Neuronal stem cell (in vitro differentiated cells): ENCODE results near the gene TTC23.

Experiments used
- DNase-seq: peaks from one replicate; pipeline ENCODE4 v3.0.0-alpha.2; 2013; ENCODE audit warnings: low spot score
- H2AFZ ChIP-seq: one replicate; pipeline ENCODE4 v1.6.1; 2013; ENCODE audit warnings: mild to moderate bottlenecking, low read length, inconsistent platforms
- H2AK5ac ChIP-seq: 2 replicates; pipeline ENCODE4 v1.6.1; 2013; ENCODE audit warnings: low read depth, mild to moderate bottlenecking, inconsistent platforms, low read length, moderate library complexity, mixed read lengths
- H2BK120ac ChIP-seq: 2 replicates; pipeline ENCODE4 v1.6.1; 2013; ENCODE audit warnings: low read depth, mild to moderate bottlenecking, inconsistent platforms, low read length, moderate library complexity, mixed read lengths
- H2BK12ac ChIP-seq: one replicate; pipeline ENCODE4 v1.6.1; 2013; ENCODE audit warnings: low read length, inconsistent platforms
- H2BK15ac ChIP-seq: 2 replicates; pipeline ENCODE4 v1.6.1; 2013; ENCODE audit warnings: mild to moderate bottlenecking, low read length, inconsistent platforms, mixed read lengths
- H2BK5ac ChIP-seq: one replicate; pipeline ENCODE4 v1.6.1; 2013; ENCODE audit warnings: inconsistent platforms, mild to moderate bottlenecking, low read length, moderate library complexity
- H3K14ac ChIP-seq: one replicate; pipeline ENCODE4 v1.6.1; 2013; ENCODE audit warnings: low read length, inconsistent platforms
- H3K18ac ChIP-seq: 2 replicates; pipeline ENCODE4 v1.6.1; 2013; ENCODE audit warnings: low read length, inconsistent platforms
- H3K23ac ChIP-seq: 2 replicates; pipeline ENCODE4 v1.6.1; 2013; ENCODE audit warnings: low read depth, mild to moderate bottlenecking, mixed read lengths, low read length, inconsistent platforms; ENCODE audit not compliant: poor library complexity
- H3K27ac ChIP-seq: replicated peaks from 3 replicates; pipeline ENCODE4 v1.5.1; 2013; ENCODE audit warnings: low read length, inconsistent platforms
- H3K27me3 ChIP-seq, 3 experiments: 2 replicates each; pipeline ENCODE4 v1.6.1; 2013; ENCODE audit warnings: low read length in 3 of 3, mild to moderate bottlenecking in 2 of 3, inconsistent platforms in 1 of 3, low read depth in 1 of 3, mixed read lengths in 1 of 3, moderate library complexity in 1 of 3; ENCODE audit not compliant: control insufficient read depth in 3 of 3, insufficient read depth in 3 of 3
- H3K36me3 ChIP-seq, 2 donors: replicated peaks in 1 of 2; 2 replicates each; pipeline ENCODE4 v1.6.1; 2013; ENCODE audit warnings: low read length in 2 of 2; ENCODE audit not compliant: control insufficient read depth in 2 of 2, insufficient read depth in 2 of 2
- H3K4ac ChIP-seq: 2 replicates; pipeline ENCODE4 v1.6.1; 2013; ENCODE audit warnings: inconsistent platforms, mild to moderate bottlenecking, low read length, moderate library complexity
- H3K4me1 ChIP-seq, 2 donors: 1 replicate in 1 of 2; 2 replicates in 1 of 2; pipeline ENCODE4 v1.6.1; 2013; ENCODE audit warnings: low read length in 2 of 2, low read depth in 1 of 2; ENCODE audit not compliant: control insufficient read depth in 2 of 2, insufficient read depth in 1 of 2
- H3K4me2 ChIP-seq: one replicate; pipeline ENCODE4 v1.6.1; 2013; ENCODE audit warnings: mild to moderate bottlenecking, low read length, inconsistent platforms; ENCODE audit not compliant: insufficient read depth, poor library complexity, severe bottlenecking
- H3K4me3 ChIP-seq, 2 donors: 2 replicates each; pipeline ENCODE4 v1.5.1; 2013; ENCODE audit warnings: low read length in 2 of 2, mild to moderate bottlenecking in 2 of 2, inconsistent platforms in 1 of 2, moderate library complexity in 1 of 2
- H3K79me1 ChIP-seq: one replicate; pipeline ENCODE4 v1.6.1; 2013; ENCODE audit warnings: low read depth, mild to moderate bottlenecking, inconsistent platforms, low read length, moderate library complexity
- H3K9ac ChIP-seq: one replicate; pipeline ENCODE4 v1.6.1; 2013; ENCODE audit warnings: mild to moderate bottlenecking, low read depth, low read length, inconsistent platforms; ENCODE audit not compliant: poor library complexity
- H3K9me3 ChIP-seq, 2 donors: replicated peaks in 1 of 2; 2 replicates each; pipeline versions ENCODE3 to v1.6.1; 2013; ENCODE audit warnings: low read length in 2 of 2, mild to moderate bottlenecking in 2 of 2, inconsistent platforms in 1 of 2, low read depth in 1 of 2, mixed read lengths in 1 of 2, moderate library complexity in 1 of 2; ENCODE audit not compliant: control insufficient read depth in 2 of 2, insufficient read depth in 1 of 2
- H4K8ac ChIP-seq: one replicate; pipeline ENCODE4 v1.6.1; 2013; ENCODE audit warnings: low read depth, mild to moderate bottlenecking, inconsistent platforms, low read length, moderate library complexity
- H4K91ac ChIP-seq: one replicate; pipeline ENCODE4 v1.6.1; 2013; ENCODE audit warnings: low read length, low read depth, mild to moderate bottlenecking, inconsistent platforms; ENCODE audit not compliant: poor library complexity
- WGBS, 2 donors: extraction: QIAGEN DNeasy Blood & Tissue Kit; methylation state at CpG; one replicate each; pipeline ENCODE4 v1.1.7; 2013; ENCODE audit warnings: missing lambda C conversion rate in 2 of 2, mixed read lengths in 1 of 2; ENCODE audit not compliant: insufficient read length in 2 of 2, insufficient replicate concordance in 1 of 2; ENCODE audit errors: extremely low coverage in 2 of 2; 5-methylcytosine and 5-hydroxymethylcytosine counted together

TTC23 gene

GRCh38 chr15:99177679-99178078, 71.7 kb downstream of the TTC23 start:
- Histone ChIP-seq H3K79me1 (no peaks in the 10 kb centered on the region), H2AFZ (no peak overlapping the region), H3K4me2 (no peak overlapping the region), H3K9me3 (no peaks in the 10 kb centered on the region), H2BK15ac (no peak overlapping the region), H3K4me3 (no peak overlapping the region), H3K4ac (no peak overlapping the region), H3K4me1 (peaks cover 2% of the 10 kb centered on the region in 2 donors), H2AK5ac (no peak overlapping the region), H3K18ac (no peak overlapping the region), H3K36me3 (peaks cover 3 to 27% of the 10 kb centered on the region in 2 donors), H3K9ac (no peak overlapping the region), H4K8ac (no peak overlapping the region), H3K27ac (no peak overlapping the region), H3K23ac (no peak overlapping the region), H2BK120ac (no peak overlapping the region), H2BK12ac (no peak overlapping the region), H3K27me3 (no peaks in the 10 kb centered on the region), H2BK5ac (no peak overlapping the region), H4K91ac (no peak overlapping the region), H3K14ac (no peak overlapping the region)
- no peak for DNase-seq
- no CpG with 5 or more reads among the region's 2 CpGs for WGBS, 2 donors

- no peak overlapping the region for H4K91ac ChIP-seq
- no peak overlapping the region for H3K4me3 ChIP-seq
- H4K8ac ChIP-seq: no peak overlapping the region
- DNase-seq: no peak
- H2BK12ac ChIP-seq: no peak overlapping the region
- H3K14ac ChIP-seq: no peak overlapping the region
- H3K18ac ChIP-seq: no peak overlapping the region
- no peak overlapping the region for H2AFZ ChIP-seq
- peaks cover 5 to 32% of the 10 kb centered on the region in 2 donors for H3K36me3 ChIP-seq
- H3K9me3 ChIP-seq: no peaks in the 10 kb centered on the region
- no peak overlapping the region for H2BK5ac ChIP-seq
- no peak overlapping the region for H3K4me2 ChIP-seq
- H3K4ac ChIP-seq: no peak overlapping the region
- no peak overlapping the region for H2AK5ac ChIP-seq
- H3K4me1 ChIP-seq: peaks cover under 1 to 2% of the 10 kb centered on the region in 2 donors
- H3K23ac ChIP-seq: no peak overlapping the region
- no peaks in the 10 kb centered on the region for H3K79me1 ChIP-seq
- no peaks in the 10 kb centered on the region for H3K27me3 ChIP-seq
- H2BK15ac ChIP-seq: no peak overlapping the region
- H3K9ac ChIP-seq: no peak overlapping the region
- H3K27ac ChIP-seq: no peak overlapping the region
- no peak overlapping the region for H2BK120ac ChIP-seq
- WGBS, 2 donors: no CpG with 5 or more reads among the region's 2 CpGs
Measured at GRCh38 chr15:99176757-99177156, 72.6 kb downstream of the TTC23 start.

- Histone ChIP-seq H4K91ac (no peak overlapping the region), H3K9me3 (no peaks in the 10 kb centered on the region), H3K23ac (no peak overlapping the region), H2BK120ac (no peak overlapping the region), H4K8ac (no peak overlapping the region), H3K4me1 (no peaks in the 10 kb centered on the region), H3K18ac (no peak overlapping the region), H2BK15ac (no peak overlapping the region), H2AK5ac (no peak overlapping the region), H3K4me3 (no peak overlapping the region), H2AFZ (no peak overlapping the region), H3K4ac (no peak overlapping the region), H3K4me2 (no peak overlapping the region), H3K36me3 (peaks cover 11 to 45% of the 10 kb centered on the region in 2 donors), H3K27me3 (no peaks in the 10 kb centered on the region), H3K14ac (no peak overlapping the region), H2BK5ac (no peak overlapping the region), H3K79me1 (no peaks in the 10 kb centered on the region), H2BK12ac (no peak overlapping the region), H3K9ac (peak overlapping the region; percentile 24), H3K27ac (no peak overlapping the region)
- no CpG with 5 or more reads among the region's 15 CpGs for WGBS, 2 donors
- no peak for DNase-seq
Measured at GRCh38 chr15:99174567-99175395, 74.6 kb downstream of the TTC23 start.

- Histone ChIP-seq H3K4ac (no peak overlapping the region), H3K4me3 (no peak overlapping the region), H2AFZ (no peak overlapping the region), H2AK5ac (no peak overlapping the region), H3K36me3 (peaks cover 15 to 47% of the 10 kb centered on the region in 2 donors), H3K14ac (no peak overlapping the region), H3K4me2 (no peak overlapping the region), H3K27ac (no peak overlapping the region), H2BK12ac (no peak overlapping the region), H2BK15ac (no peak overlapping the region), H3K4me1 (no peaks in the 10 kb centered on the region), H3K23ac (no peak overlapping the region), H3K18ac (no peak overlapping the region), H3K79me1 (no peaks in the 10 kb centered on the region), H2BK5ac (no peak overlapping the region), H3K9ac (no peak overlapping the region), H3K27me3 (no peaks in the 10 kb centered on the region), H4K91ac (no peak overlapping the region), H4K8ac (no peak overlapping the region), H2BK120ac (no peak overlapping the region), H3K9me3 (no peaks in the 10 kb centered on the region)
- DNase-seq: no peak
- WGBS, 2 donors: no CpG with 5 or more reads among the region's 3 CpGs
Measured at GRCh38 chr15:99172989-99173388, 76.4 kb downstream of the TTC23 start.
